ENCODE data around the gene SGSH.

- TF ChIP-seq POLR2A (IDR thresholded peaks at IDR 0.05) (no peak), CTCF (IDR thresholded peaks at IDR 0.05) (peak; percentile 52 to 78 (median 74))
Measured at GRCh38 chr17:80195671-80196529, 24.2 kb downstream of the SGSH start.

Data from vagina (tissue), 2 donors.